ENCODE data around the gene PBRM1. TPM values are rescaled to one million over a fixed set of nuclear protein-coding genes. Genes with fewer than 3 reads are reported as not detected.
"Not testable (repeated sequence)": the region's sequence is repeated elsewhere in the genome, so short reads cannot be mapped to it uniquely, and the experiment has no call there.

Gene PBRM1
- total RNA-seq = 100 to 1,000 TPM; 111 to 165 (median 125) TPM

DNA sequence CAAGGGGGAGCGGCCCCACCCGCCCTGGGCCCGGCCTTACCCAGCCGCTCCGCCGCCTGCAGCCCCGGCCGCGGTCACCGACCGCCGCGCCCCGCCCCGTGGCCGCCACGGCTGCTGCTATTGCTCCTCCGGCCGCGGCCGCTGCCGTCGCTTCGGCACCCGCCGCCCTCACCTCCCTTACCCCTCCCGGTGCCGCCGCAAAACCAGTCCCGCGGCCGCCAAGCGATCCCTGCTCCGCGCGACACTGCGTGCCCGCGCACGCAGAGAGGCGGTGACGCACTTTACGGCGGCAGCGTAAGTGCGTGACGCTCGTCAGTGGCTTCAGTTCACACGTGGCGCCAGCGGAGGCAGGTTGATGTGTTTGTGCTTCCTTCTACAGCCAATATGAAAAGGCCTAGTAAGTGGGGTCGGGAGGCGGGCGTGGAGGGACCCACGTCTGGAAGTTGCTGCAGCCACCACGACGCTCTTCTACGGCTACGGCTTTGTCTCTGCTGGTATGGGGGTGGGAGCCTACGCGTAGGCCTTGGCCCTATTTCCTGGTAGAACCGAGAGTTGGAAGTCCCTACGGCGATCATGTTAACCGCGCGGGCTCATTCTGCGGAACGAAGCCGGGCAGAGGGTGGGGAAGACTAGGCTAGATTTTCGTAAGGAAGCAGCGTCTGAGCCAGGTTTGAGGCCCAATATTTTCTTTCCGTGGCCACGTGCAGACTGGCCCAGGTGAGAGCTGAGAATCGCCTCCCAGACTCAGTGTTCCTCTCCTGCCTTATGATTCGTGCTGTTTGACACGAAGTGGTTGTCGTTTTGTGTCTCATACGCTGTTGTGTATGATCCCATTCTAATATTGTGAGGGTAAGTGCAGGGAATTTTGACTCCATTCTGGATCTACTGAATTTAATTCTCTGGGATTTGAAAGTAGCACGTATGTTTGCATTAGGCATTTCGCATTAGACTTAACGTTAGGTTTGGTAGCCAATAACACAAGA lies at the start of gene PBRM1, which contains the start of gene GNL3:
Gene PBRM1 (minus strand): TSS at position 205 of the 983 bp plus-strand sequence.
Gene GNL3 (plus strand): TSS at position 324 of the 983 bp plus-strand sequence. CDS start 61 bp downstream, at position 385.
- WGBS, 2 donors = 0% methylated on average over 10 to 30 of the region's 82 CpGs
- H3K4me3 ChIP-seq (replicated peaks in 1 of 3) = peak within 1 kb of the TSS; percentile 71 to 84 (median 83)
- TF ChIP-seq CTCF (IDR thresholded peaks at IDR 0.05) = no peak
- TF ChIP-seq POLR2A (IDR thresholded peaks at IDR 0.05) = peak; percentile 51 to 81
- peak; percentile 94 to 95 for DNase-seq
- H3K27ac ChIP-seq = peak within 1 kb of the TSS; percentile 93 to 96 (median 95)
- H3K36me3 ChIP-seq = peaks cover 36 to 37% of the 10 kb centered on the region in 2 donors
- peaks cover 14 to 47% of the 10 kb centered on the region in 2 donors for H3K4me1 ChIP-seq
- no peaks in the 10 kb centered on the region for H3K27me3 ChIP-seq
- intact Hi-C loops (cut with DNase I) = loop anchor here (10.0 kb wide), 1 partner anchor 231 kb away; the partner anchor contains the start of genes NISCH and TNNC1
- H3K9me3 ChIP-seq = no peaks in the 10 kb centered on the region

DNA sequence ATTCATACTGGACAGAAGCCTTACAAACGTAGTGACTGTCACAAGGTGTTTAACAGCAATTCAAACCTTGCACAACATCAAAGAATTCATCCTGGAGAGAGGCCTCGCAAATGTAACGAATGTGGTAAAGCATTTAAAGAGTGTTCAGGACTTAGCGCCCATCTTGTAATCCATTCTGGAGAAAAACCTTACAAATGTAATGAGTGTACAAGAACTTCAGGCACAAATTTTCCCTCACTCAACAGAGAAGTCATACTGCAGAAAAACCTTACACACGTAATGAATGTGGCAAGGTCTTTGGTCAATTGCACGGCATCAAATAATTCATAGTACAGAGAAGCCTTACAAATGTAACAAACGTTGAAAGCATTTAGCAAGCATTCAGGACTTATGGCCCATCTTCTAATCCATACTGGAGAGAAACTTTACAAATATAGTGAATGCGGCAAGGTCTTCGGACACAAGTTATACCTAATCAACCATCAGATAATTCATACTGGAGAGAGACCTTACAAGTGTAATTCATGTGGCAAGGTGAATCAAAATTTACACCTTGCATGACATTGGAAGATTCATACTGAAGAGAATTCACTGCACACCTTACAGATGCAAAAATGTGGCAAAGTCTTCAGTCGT lies 47.7 kb upstream of the PBRM1 start:
- Histone ChIP-seq H3K4me1 (no peaks in the 10 kb centered on the region), H3K27me3 (no peaks in the 10 kb centered on the region), H3K9me3 (no peaks in the 10 kb centered on the region), H3K27ac (no peak overlapping the region), H3K4me3 (replicated peaks in 1 of 3) (no peak overlapping the region), H3K36me3 (peaks cover 10 to 47% of the 10 kb centered on the region in 2 donors)
- no peak for DNase-seq
- TF ChIP-seq POLR2A (IDR thresholded peaks at IDR 0.05) = no peak
- no peak for TF ChIP-seq CTCF (IDR thresholded peaks at IDR 0.05)
- 92 to 97% methylated on average over 10 of the region's 10 CpGs for WGBS, 2 donors
- intact Hi-C loops (cut with DNase I) = no loop called here

DNA sequence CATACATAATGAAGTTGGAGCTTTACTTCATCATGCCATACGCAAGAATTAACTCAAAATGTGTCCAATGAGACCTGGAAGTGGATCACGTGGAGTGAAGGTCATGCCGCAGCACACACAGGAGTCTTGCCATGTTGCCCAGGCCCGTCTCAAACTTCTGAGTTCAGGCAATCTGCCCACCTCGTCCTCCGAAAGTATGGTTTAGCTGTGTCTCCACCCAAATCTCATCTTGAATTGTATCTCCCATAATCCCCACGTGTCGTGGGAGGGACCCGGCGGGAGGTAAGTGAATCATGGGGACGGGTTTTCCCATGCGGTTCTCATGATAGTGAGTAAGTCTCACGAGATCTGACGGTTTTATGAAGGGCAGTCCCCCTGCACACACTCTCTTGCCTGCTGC lies 45.9 kb upstream of the PBRM1 start:
- peaks cover 0 to 36% of the 10 kb centered on the region in 2 donors for H3K36me3 ChIP-seq
- WGBS, 2 donors = 90 to 98% methylated on average over 14 of the region's 14 CpGs

GRCh38 chr3:52730681-52731080 lies 45.0 kb upstream of the PBRM1 start:
- peaks cover 0 to 29% of the 10 kb centered on the region in 2 donors for H3K36me3 ChIP-seq
- intact Hi-C loops (cut with DNase I) = no loop called here

More for the DNA sequence above, 45.9 kb upstream of the PBRM1 start:
- no peak overlapping the region for H3K27ac ChIP-seq
- H3K4me3 ChIP-seq (replicated peaks in 1 of 3) = no peak overlapping the region
- DNase-seq = no peak
- intact Hi-C loops (cut with DNase I) = no loop called here
- H3K4me1 ChIP-seq = no peaks in the 10 kb centered on the region
- no peaks in the 10 kb centered on the region for H3K9me3 ChIP-seq
- no peaks in the 10 kb centered on the region for H3K27me3 ChIP-seq
- no peak for TF ChIP-seq CTCF (IDR thresholded peaks at IDR 0.05)
- no peak for TF ChIP-seq POLR2A (IDR thresholded peaks at IDR 0.05)

GRCh38 chr3:52728753-52729152 lies 43.0 kb upstream of the PBRM1 start:
- H3K27ac ChIP-seq; H3K9me3 ChIP-seq; H3K27me3 ChIP-seq; H3K4me3 ChIP-seq (replicated peaks in 1 of 3); intact Hi-C loops (cut with DNase I); DNase-seq; H3K4me1 ChIP-seq: not testable (repeated sequence)
- peaks cover 0 to 14% of the 10 kb centered on the region in 2 donors for H3K36me3 ChIP-seq
- WGBS, 2 donors = 77 to 89% methylated on average over 3 of the region's 3 CpGs

More at GRCh38 chr3:52730681-52731080, 45.0 kb upstream of the PBRM1 start:
- H3K9me3 ChIP-seq = no peaks in the 10 kb centered on the region
- no peaks in the 10 kb centered on the region for H3K4me1 ChIP-seq
- H3K4me3 ChIP-seq (replicated peaks in 1 of 3) = no peak overlapping the region
- H3K27ac ChIP-seq = no peak overlapping the region
- H3K27me3 ChIP-seq = no peaks in the 10 kb centered on the region
- DNase-seq = no peak
- TF ChIP-seq POLR2A (IDR thresholded peaks at IDR 0.05) (no peak), CTCF (IDR thresholded peaks at IDR 0.05) (no peak)

Data from thyroid gland (tissue), 4 donors.